Mesothelial cell of epicardium (in vitro differentiated cells): ENCODE measurements around the gene FAM181A. TPM values are rescaled to one million over a fixed set of nuclear protein-coding genes. Genes with fewer than 3 reads are reported as not detected.

Experiments
- DNase-seq, 2 experiments: peaks; one replicate each; pipeline ENCODE4 v3.0.0; 2021; ENCODE audit warnings: low spot score in 2 of 2; ENCODE audit not compliant: unreplicated experiment in 2 of 2
- H3K27ac Mint-ChIP-seq: 2 replicates; pipeline ENCODE4 v1.8.0; 2021; ENCODE audit warnings: mixed read lengths
- H3K27me3 Mint-ChIP-seq: 2 replicates; pipeline ENCODE4 v1.8.0; 2021; ENCODE audit warnings: low read depth, mixed read lengths
- H3K36me3 Mint-ChIP-seq: 2 replicates; pipeline ENCODE4 v1.8.0; 2021; ENCODE audit warnings: mixed read lengths
- H3K4me1 Mint-ChIP-seq: 2 replicates; pipeline ENCODE4 v1.8.0; 2021; ENCODE audit warnings: mixed read lengths
- H3K4me3 Mint-ChIP-seq: 2 replicates; pipeline ENCODE4 v1.8.0; 2021; ENCODE audit warnings: mild to moderate bottlenecking, moderate library complexity, mixed read lengths
- H3K9me3 Mint-ChIP-seq: 2 replicates; pipeline ENCODE4 v1.8.0; 2021; ENCODE audit warnings: mixed read lengths
- total RNA-seq: library from RNA; stranded (reverse); gene quantifications from 3 replicates; pipeline ENCODE4 v1.2.1, GENCODE V29; 2021
- TF ChIP-seq, protein P1 (sequence below): fragments of 200-600 bp; sonication (generic); IDR thresholded peaks from one replicate; pipeline ENCODE4 v1.5.0; 2021; ENCODE audit warnings: antibody characterized with exemption; ENCODE audit not compliant: unreplicated experiment

Gene FAM181A
- total RNA-seq, 1 donor from 2014 or later: not detected

DNA sequence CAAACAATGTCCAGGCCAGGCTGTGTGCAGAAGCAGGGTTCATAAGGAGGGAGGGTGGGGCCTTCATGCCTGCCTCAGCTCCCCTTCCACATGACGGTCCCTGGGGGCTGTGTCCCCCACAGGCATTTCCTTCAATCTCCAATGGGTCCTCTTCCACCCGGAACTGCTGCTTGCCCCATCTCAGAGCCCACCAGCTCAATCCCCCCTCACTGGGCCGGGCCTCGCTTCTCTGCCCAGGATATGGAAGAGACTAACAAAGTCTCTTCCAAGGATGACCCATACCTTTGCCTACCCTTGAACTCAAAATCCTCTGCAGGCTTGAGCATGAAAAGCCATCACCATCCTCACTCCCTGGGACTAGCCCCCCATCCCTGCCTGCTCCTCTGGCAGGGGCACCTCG lies 28.4 kb upstream of the FAM181A start:
- Mint-ChIP-seq H3K4me1 (peaks cover 2% of the 10 kb centered on the region), H3K27me3 (peaks cover 8% of the 10 kb centered on the region), H3K27ac (no peak overlapping the region), H3K4me3 (no peak overlapping the region), H3K9me3 (no peaks in the 10 kb centered on the region), H3K36me3 (no peaks in the 10 kb centered on the region)
- DNase-seq: no peak
- TF ChIP-seq, protein P1, sequence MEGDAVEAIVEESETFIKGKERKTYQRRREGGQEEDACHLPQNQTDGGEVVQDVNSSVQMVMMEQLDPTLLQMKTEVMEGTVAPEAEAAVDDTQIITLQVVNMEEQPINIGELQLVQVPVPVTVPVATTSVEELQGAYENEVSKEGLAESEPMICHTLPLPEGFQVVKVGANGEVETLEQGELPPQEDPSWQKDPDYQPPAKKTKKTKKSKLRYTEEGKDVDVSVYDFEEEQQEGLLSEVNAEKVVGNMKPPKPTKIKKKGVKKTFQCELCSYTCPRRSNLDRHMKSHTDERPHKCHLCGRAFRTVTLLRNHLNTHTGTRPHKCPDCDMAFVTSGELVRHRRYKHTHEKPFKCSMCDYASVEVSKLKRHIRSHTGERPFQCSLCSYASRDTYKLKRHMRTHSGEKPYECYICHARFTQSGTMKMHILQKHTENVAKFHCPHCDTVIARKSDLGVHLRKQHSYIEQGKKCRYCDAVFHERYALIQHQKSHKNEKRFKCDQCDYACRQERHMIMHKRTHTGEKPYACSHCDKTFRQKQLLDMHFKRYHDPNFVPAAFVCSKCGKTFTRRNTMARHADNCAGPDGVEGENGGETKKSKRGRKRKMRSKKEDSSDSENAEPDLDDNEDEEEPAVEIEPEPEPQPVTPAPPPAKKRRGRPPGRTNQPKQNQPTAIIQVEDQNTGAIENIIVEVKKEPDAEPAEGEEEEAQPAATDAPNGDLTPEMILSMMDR: no peak

DNA sequence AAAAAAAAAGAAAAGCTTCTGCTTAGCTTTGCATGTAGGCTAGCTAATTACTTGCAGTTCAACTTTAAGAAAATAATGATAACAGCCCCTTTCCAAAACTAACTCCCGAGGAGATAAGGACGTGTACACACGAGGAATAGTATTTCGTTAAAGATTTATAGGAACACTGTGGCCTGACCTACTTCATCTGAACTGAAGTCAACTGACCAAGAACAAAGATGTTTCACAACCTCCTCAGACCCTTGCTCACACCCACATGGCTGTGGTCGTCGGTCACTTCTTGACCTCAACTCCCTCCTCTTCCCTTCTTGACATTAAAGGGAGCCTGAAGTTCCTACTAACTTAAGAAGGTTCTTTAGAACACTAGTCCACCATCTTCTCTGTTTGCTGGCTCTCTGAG lies 25.3 kb upstream of the FAM181A start:
- H3K36me3 Mint-ChIP-seq: no peaks in the 10 kb centered on the region
- no peak overlapping the region for H3K4me3 Mint-ChIP-seq
- DNase-seq: no peak
- TF ChIP-seq, protein P1: no peak
- peaks cover 17% of the 10 kb centered on the region for H3K27me3 Mint-ChIP-seq
- H3K9me3 Mint-ChIP-seq: no peaks in the 10 kb centered on the region
- H3K4me1 Mint-ChIP-seq: peaks cover 2% of the 10 kb centered on the region
- no peak overlapping the region for H3K27ac Mint-ChIP-seq

DNA sequence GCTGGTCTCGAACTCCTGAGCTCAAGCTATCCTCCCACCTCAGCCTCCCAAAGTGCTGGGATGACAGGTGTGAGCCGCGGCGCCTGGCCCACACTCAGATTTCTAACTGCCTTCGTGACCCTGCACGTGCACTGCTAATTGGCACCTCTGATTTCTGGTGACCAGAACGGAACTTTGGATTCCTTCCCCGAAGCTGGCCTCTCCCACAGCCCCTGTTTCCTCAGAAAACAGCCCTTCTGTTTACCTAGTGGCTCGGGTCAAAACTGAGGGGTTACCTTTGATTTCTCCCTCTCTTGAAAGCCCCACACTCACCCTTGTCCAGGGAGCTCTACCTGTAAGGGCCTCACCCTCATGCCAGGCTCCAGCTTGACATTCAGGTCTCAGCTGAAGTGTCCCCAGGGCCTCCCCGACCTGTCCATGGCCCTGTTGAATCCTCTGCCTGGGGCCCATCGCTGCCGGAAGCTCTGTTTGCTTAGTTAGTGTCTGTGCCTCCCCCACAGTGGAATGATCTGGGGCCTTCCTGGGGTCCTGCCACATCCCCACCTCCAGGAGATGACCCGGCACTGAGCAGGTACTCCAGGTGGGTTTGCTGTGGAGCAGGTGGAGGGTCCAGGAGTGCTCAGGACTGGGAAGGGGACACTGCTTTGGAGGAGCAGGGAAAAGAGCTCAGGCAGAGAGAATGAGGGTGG lies 24.4 kb upstream of the FAM181A start:
- peaks cover 17% of the 10 kb centered on the region for H3K27me3 Mint-ChIP-seq
- H3K9me3 Mint-ChIP-seq: no peaks in the 10 kb centered on the region
- TF ChIP-seq, protein P1: no peak
- H3K27ac Mint-ChIP-seq: no peak overlapping the region
- no peak overlapping the region for H3K4me3 Mint-ChIP-seq
- H3K4me1 Mint-ChIP-seq: peaks cover 2% of the 10 kb centered on the region
- DNase-seq: no peak
- H3K36me3 Mint-ChIP-seq: no peaks in the 10 kb centered on the region

DNA sequence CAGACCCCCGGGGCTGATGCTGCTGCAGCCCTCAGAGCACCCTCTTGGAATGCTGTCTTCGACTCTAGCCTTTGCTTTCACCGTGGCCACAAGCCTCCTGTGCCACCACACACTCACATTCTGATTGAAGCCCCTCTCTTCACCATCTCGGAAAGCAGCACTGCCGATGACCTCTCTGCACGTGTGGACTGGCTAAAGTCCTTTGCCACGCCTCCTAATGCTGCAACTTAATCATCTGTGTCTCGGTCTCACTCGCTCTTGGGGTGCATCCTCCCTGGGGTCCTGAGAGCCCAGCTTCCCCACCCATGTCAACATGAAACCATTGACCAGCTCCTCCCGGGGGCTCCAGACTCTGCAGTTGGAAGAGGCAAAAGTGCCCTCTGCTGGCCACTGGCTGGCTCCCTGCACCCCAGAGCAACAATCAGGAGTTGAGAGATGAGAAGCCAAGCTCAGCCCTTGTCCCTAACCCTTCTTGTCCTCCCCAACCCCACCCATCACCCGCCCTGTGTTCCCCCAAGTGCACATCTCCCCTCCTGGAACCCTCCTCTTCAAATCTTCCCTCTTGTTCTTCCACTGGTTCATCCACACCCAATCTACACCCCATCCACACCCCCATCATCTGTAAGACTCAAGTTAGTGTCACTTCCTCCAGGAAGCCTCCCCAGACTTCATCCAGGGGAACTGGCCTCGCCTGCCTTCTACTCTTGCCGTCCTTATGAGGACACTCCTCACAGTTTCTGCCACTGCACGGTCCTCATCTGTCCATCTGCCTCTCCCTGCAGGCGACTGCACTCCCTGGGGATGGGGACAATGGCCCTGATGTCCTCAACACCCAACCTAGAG lies 23.6 kb upstream of the FAM181A start:
- Mint-ChIP-seq H3K9me3 (no peaks in the 10 kb centered on the region), H3K4me3 (no peak overlapping the region), H3K27ac (no peak overlapping the region), H3K27me3 (peaks cover 18% of the 10 kb centered on the region), H3K36me3 (no peaks in the 10 kb centered on the region), H3K4me1 (peaks cover 2% of the 10 kb centered on the region)
- TF ChIP-seq, protein P1: no peak
- DNase-seq: no peak

DNA sequence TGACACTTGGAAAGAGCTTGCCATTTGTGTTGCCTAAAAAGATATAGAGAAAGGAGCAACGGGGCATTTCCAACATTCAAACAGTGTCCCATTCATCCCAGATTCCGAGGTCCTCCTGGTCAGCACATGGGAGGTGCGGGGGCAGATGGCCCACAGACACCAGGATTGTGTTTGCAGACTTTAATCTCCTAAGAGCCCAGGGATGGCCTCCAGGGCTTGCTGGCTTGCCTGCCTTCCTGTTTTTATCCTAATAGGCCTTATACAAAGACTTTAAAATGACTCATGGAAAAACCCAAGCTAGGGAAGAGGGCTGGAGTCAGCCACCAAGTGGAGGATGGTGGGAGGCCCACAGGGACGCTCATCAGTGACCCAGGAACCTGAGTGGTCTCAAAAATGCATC lies 21.5 kb upstream of the FAM181A start:
- H3K4me1 Mint-ChIP-seq: peaks cover 2% of the 10 kb centered on the region
- no peak for DNase-seq
- no peaks in the 10 kb centered on the region for H3K9me3 Mint-ChIP-seq
- no peak overlapping the region for H3K27ac Mint-ChIP-seq
- TF ChIP-seq, protein P1: no peak
- peaks cover 19% of the 10 kb centered on the region for H3K27me3 Mint-ChIP-seq
- no peak overlapping the region for H3K4me3 Mint-ChIP-seq
- H3K36me3 Mint-ChIP-seq: no peaks in the 10 kb centered on the region
